Fibroblast of skin of left quadriceps (primary cell): Measurements from ENCODE around the gene PTPRC.
A peak's percentile ranks its signal among the peaks of the same experiment; 100 is the strongest.

Experiments used
- DNase-seq, 2 experiments: peaks; one replicate each; pipeline ENCODE4 v3.0.0-alpha.2; 2013; ENCODE audit warnings: low read depth in 2 of 2

Gene PTPRC

GRCh38 chr1:198641966-198642668, 3.3 kb downstream of the PTPRC start:
- no peak for DNase-seq

- no peak for DNase-seq
Observed at GRCh38 chr1:198642983-198643382, 4.1 kb downstream of the PTPRC start.

- no peak for DNase-seq
Observed at GRCh38 chr1:198643808-198644207, 5.0 kb downstream of the PTPRC start.

GRCh38 chr1:198647055-198647454, 8.2 kb downstream of the PTPRC start:
- DNase-seq = no peak

- DNase-seq = no peak
Observed at GRCh38 chr1:198648592-198648991, 9.8 kb downstream of the PTPRC start.

GRCh38 chr1:198649232-198649967, 10.6 kb downstream of the PTPRC start:
- no peak for DNase-seq

- no peak for DNase-seq
Observed at GRCh38 chr1:198649968-198650338, 11.1 kb downstream of the PTPRC start.

- no peak for DNase-seq
Observed at GRCh38 chr1:198650506-198650905, 11.7 kb downstream of the PTPRC start.

- DNase-seq = no peak
Observed at GRCh38 chr1:198651650-198652400, 13.0 kb downstream of the PTPRC start.

- DNase-seq = peak in 1 of 2 experiments; percentile 57
Observed at GRCh38 chr1:198653808-198654413, 15.1 kb downstream of the PTPRC start.

GRCh38 chr1:198655459-198656121, 16.8 kb downstream of the PTPRC start:
- DNase-seq = no peak

GRCh38 chr1:198656500-198656932, 17.7 kb downstream of the PTPRC start:
- DNase-seq = no peak

GRCh38 chr1:198657550-198658064, 18.8 kb downstream of the PTPRC start:
- peak; percentile 99 to 100 for DNase-seq

- DNase-seq = no peak
Observed at GRCh38 chr1:198660341-198661261, 21.8 kb downstream of the PTPRC start.

- no peak for DNase-seq
Observed at GRCh38 chr1:198662821-198663220, 24.0 kb downstream of the PTPRC start.

- DNase-seq = no peak
Observed at GRCh38 chr1:198664068-198664788, 25.4 kb downstream of the PTPRC start.

- DNase-seq = peak; percentile 40 to 42
Observed at GRCh38 chr1:198667186-198667585, 28.3 kb downstream of the PTPRC start.

GRCh38 chr1:198667807-198668206, 29.0 kb downstream of the PTPRC start:
- peak; percentile 65 for DNase-seq

GRCh38 chr1:198669023-198669698, 30.3 kb downstream of the PTPRC start:
- peak; percentile 88 to 89 for DNase-seq
